Thyroid gland (tissue), 4 donors: ENCODE results near the gene C6orf15. TPM values are rescaled to one million over a fixed set of nuclear protein-coding genes. Genes with fewer than 3 reads are reported as not detected.

ENCODE experiments used
- DNase-seq, 2 donors: peaks; one replicate each; pipeline ENCODE4 v3.0.0-alpha.2; 2019
- H3K27ac ChIP-seq, 3 donors: fragments of 200-600 bp; sonication (generic); 1 replicate in 2 of 3; 2 replicates in 1 of 3; pipeline ENCODE4 v1.5.1; 2016 to 2019; ENCODE audit warnings: mild to moderate bottlenecking in 1 of 3, moderate library complexity in 1 of 3
- H3K27me3 ChIP-seq: fragments of 200-600 bp; sonication (generic); one replicate; pipeline ENCODE4 v1.5.1; 2019
- H3K36me3 ChIP-seq, 2 donors: fragments of 200-600 bp; sonication (generic); one replicate each; pipeline ENCODE4 v1.5.1; 2016 to 2019
- H3K4me1 ChIP-seq, 2 donors: fragments of 200-600 bp; sonication (generic); one replicate each; pipeline ENCODE4 v1.5.1; 2017 to 2019
- H3K4me3 ChIP-seq, 3 donors: fragments of 200-600 bp; sonication (generic); replicated peaks in 1 of 3; 1 replicate in 2 of 3; 2 replicates in 1 of 3; pipeline ENCODE4 v1.5.1; 2016; ENCODE audit warnings: mild to moderate bottlenecking in 1 of 3
- H3K9me3 ChIP-seq: fragments of 200-600 bp; sonication (generic); one replicate; pipeline ENCODE4 v1.5.1; 2017
- POLR2A ChIP-seq, 2 donors: fragments of 450-650 bp; IDR thresholded peaks; one replicate each; pipeline ENCODE4 v1.6.1; 2017; ENCODE audit warnings: antibody characterized with exemption in 2 of 2, mild to moderate bottlenecking in 2 of 2, moderate library complexity in 1 of 2
- WGBS, 2 donors: methylation state at CpG; one replicate each; pipeline ENCODE4 v1.1.5; 2017; 5-methylcytosine and 5-hydroxymethylcytosine counted together
- intact Hi-C: fragments of 100-400 bp; cut with DNase I; formaldehyde crosslinking; loops from one replicate; pipeline ENCODE4 v1.15.1; 2023
- total RNA-seq, 4 donors: library from RNA; depleted of rRNA; stranded (reverse); fragments of >200 nt; gene quantifications; one replicate each; pipeline ENCODE4 v1.2.3, GENCODE V29; 2016
- TF ChIP-seq, protein P1 (sequence below), 6 experiments: fragments of 200-600 bp in 3 of 6; fragments of 450-650 bp in 3 of 6; sonication (generic) in 3 of 6; IDR thresholded peaks; one replicate each; pipeline ENCODE4 v1.5.1; 2016 to 2019; ENCODE audit warnings: antibody characterized with exemption in 6 of 6, mild to moderate bottlenecking in 2 of 6, inconsistent platforms in 1 of 6, moderate library complexity in 1 of 6

C6orf15 gene
- total RNA-seq, 4 donors from 2014 or later = not detected

DNA sequence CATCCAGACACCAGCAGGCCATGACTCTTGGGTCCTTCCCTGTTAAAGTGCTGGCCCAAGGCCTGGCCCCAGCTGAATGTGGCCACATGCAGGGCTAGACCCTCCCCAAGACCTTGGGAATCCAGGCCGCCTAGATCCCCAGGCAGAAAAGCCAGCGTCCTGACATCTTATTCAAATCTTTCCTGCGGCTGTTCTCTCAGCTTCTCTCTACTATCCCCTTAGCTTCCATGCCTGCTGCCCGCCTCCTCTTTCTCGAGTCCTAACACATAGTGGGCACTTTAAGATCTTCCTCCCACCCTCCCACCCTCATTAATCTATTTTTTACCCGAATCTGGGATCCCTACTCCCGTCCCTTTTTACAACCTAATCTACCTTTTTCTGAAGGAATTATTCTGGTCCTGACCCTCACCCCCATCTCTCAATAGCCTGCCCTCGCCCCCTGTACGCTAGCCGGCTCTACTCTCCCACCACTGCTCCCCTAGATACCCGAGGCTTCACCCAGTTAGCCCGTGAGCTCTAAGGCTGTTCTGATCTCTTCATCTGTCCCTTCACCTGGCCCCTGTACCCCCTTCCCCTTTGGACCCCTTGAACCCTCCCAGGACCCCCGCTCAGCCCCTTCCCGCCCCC is 45.3 kb upstream of the C6orf15 start, which contains the start of gene CCHCR1:
Gene CCHCR1, minus strand, starts transcription at position 290 of the 627 bp plus-strand sequence. Its CDS starts 202 bp downstream, at position 88.
- peak within 1 kb of the TSS in 2 of 3 donors; percentile 42 to 65 for H3K27ac ChIP-seq
- no peaks in the 10 kb centered on the region for H3K27me3 ChIP-seq
- H3K9me3 ChIP-seq = no peaks in the 10 kb centered on the region
- WGBS, 2 donors = 7 to 9% methylated on average over 14 of the region's 14 CpGs
- intact Hi-C loops = no loop called here
- no peak for DNase-seq
- no peak for TF ChIP-seq POLR2A (IDR thresholded peaks at IDR 0.05)
- TF ChIP-seq, protein P1, sequence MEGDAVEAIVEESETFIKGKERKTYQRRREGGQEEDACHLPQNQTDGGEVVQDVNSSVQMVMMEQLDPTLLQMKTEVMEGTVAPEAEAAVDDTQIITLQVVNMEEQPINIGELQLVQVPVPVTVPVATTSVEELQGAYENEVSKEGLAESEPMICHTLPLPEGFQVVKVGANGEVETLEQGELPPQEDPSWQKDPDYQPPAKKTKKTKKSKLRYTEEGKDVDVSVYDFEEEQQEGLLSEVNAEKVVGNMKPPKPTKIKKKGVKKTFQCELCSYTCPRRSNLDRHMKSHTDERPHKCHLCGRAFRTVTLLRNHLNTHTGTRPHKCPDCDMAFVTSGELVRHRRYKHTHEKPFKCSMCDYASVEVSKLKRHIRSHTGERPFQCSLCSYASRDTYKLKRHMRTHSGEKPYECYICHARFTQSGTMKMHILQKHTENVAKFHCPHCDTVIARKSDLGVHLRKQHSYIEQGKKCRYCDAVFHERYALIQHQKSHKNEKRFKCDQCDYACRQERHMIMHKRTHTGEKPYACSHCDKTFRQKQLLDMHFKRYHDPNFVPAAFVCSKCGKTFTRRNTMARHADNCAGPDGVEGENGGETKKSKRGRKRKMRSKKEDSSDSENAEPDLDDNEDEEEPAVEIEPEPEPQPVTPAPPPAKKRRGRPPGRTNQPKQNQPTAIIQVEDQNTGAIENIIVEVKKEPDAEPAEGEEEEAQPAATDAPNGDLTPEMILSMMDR (IDR thresholded peaks at IDR 0.05) = no peak
- peak within 1 kb of the TSS; percentile 27 to 54 (median 51) for H3K4me3 ChIP-seq
- H3K36me3 ChIP-seq = peaks cover 0 to 3% of the 10 kb centered on the region in 2 donors
- H3K4me1 ChIP-seq = peaks cover 8 to 24% of the 10 kb centered on the region in 2 donors

DNA sequence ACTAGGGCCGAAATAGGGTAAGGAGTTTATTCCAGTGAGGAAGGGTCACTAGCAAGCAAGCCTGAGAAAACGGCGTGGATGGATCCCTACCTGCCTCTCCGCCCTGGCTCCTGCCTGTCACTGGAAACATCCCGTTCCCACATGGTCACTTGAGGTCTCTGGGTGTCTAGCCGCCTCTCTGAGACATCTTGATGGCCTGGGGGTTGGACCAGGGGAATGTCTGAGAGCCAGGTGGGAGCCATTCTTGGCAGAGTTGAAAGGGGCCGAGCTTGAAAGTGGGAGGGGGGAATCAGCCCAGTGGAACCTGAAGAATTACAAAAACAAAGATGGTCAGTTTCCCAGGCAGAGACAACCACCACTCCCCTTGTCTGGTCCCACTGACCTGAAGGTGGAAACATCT is 44.3 kb upstream of the C6orf15 start:
- intact Hi-C loops = no loop called here
- Histone ChIP-seq H3K9me3 (no peaks in the 10 kb centered on the region), H3K4me3 (no peak overlapping the region), H3K27ac (no peak overlapping the region), H3K36me3 (peaks cover 0 to 3% of the 10 kb centered on the region in 2 donors), H3K4me1 (peaks cover 8 to 24% of the 10 kb centered on the region in 2 donors), H3K27me3 (no peaks in the 10 kb centered on the region)
- TF ChIP-seq, protein P1 (IDR thresholded peaks at IDR 0.05) = no peak
- TF ChIP-seq POLR2A (IDR thresholded peaks at IDR 0.05) = no peak
- WGBS, 2 donors = 62 to 69% methylated on average over 7 of the region's 7 CpGs
- DNase-seq = peak; percentile 20 to 27

DNA sequence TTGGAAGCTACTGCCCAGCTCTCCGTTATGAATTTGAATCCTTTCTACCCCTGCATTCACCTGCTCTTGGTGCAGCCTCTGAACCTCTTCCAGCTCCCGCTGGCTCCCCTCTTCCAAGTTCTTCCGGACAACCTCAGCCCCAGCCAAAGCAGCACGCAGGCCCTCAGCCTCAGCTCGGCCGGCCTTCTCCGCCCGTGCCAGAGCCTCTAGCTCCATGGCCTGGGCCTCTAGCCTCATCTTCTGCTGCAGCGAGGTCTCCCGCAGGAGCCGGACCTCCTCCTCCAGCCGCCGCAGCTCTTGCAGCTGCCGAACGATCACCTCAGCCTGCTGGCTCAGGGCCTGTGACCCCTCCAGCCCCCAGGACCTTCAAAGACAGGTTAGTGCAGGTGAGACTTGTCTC is 42.1 kb upstream of the C6orf15 start:
- H3K36me3 ChIP-seq = peaks cover 0 to 8% of the 10 kb centered on the region in 2 donors

DNA sequence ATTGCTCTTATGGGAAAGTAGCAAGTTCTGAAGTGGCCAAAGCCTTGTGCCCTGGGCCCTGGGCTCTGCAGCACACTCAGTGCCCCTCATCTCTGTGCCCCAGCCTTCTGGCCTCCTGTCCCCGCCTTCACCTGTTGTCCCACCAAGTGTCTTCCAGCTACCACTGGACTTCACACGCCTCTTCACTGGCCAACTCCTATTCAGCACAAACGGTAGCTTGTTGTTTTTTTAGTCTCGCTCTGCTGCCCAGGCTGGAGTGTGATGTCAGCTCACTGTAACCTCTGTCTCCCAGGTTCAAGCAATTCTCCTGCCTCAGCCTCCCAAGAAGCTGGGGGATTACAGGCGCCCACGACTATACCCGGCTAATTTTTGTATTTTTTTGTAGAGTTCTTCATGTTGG is 40.4 kb upstream of the C6orf15 start:
- TF ChIP-seq POLR2A (IDR thresholded peaks at IDR 0.05) = no peak
- TF ChIP-seq, protein P1 (IDR thresholded peaks at IDR 0.05) = no peak
- intact Hi-C loops = no loop called here
- Histone ChIP-seq H3K27me3 (no peaks in the 10 kb centered on the region), H3K4me1 (peaks cover 7 to 13% of the 10 kb centered on the region in 2 donors), H3K4me3 (no peak overlapping the region), H3K27ac (no peak overlapping the region), H3K9me3 (no peaks in the 10 kb centered on the region), H3K36me3 (peaks cover 0 to 8% of the 10 kb centered on the region in 2 donors)
- WGBS, 2 donors = 71 to 72% methylated on average over 7 of the region's 7 CpGs
- DNase-seq = peak in 1 of 2 donors; percentile 34

More for the DNA sequence above, 42.1 kb upstream of the C6orf15 start:
- no peak overlapping the region for H3K27ac ChIP-seq
- peaks cover 8 to 22% of the 10 kb centered on the region in 2 donors for H3K4me1 ChIP-seq
- no peaks in the 10 kb centered on the region for H3K27me3 ChIP-seq
- no peak overlapping the region for H3K4me3 ChIP-seq
- intact Hi-C loops = no loop called here
- 82 to 96% methylated on average over 15 of the region's 15 CpGs for WGBS, 2 donors
- TF ChIP-seq, protein P1 (IDR thresholded peaks at IDR 0.05) = no peak
- no peak for TF ChIP-seq POLR2A (IDR thresholded peaks at IDR 0.05)
- no peak for DNase-seq
- no peaks in the 10 kb centered on the region for H3K9me3 ChIP-seq

DNA sequence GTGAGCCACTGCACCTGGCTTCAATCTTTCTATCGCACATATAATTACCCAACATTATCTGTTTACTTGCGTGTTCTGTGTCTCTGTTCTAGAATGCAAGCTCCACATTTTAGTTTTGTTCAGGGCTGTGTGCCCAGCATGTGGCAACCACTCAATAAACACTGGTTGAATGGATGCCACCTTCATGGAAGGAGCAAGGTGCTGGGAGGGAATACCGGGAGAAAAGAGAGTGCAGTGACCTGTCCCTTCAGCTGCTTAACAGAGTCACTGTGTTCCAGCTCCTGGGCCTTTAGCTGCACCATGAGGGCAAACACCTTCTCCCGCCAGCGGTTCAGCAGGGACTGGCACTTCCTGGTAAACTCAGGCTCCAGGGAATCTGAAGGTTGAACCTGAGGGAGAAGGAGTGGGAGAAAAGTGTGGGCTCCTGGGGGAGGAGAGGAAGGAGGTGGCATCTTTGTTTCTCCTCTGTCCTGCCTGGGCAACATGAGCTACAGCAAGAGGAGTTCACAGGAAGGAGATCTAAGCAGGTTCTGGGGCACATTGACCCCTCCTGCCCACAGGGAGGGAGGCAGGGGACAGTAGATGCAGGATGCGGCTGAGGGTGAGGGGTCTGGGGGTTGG is 37.6 kb upstream of the C6orf15 start:
- WGBS, 2 donors = 91 to 95% methylated on average over 5 to 6 of the region's 6 CpGs
- intact Hi-C loops = no loop called here

More for the DNA sequence above, 37.6 kb upstream of the C6orf15 start:
- Histone ChIP-seq H3K27ac (no peak overlapping the region), H3K27me3 (no peaks in the 10 kb centered on the region), H3K4me3 (no peak overlapping the region), H3K4me1 (no peaks in the 10 kb centered on the region), H3K36me3 (peaks cover 0 to 4% of the 10 kb centered on the region in 2 donors), H3K9me3 (no peaks in the 10 kb centered on the region)
- TF ChIP-seq, protein P1 (IDR thresholded peaks at IDR 0.05) = no peak
- no peak for TF ChIP-seq POLR2A (IDR thresholded peaks at IDR 0.05)
- DNase-seq = no peak
